ENCODE measurements around the gene CACNA1H.
"Not testable (repeated sequence)": the region's sequence is repeated elsewhere in the genome, so short reads cannot be mapped to it uniquely, and the experiment has no call there.

CACNA1H gene

GRCh38 chr16:1184980-1185379 is 32.1 kb downstream of the CACNA1H start:
- Histone ChIP-seq H2AFZ (ENCODE audit: low read depth, low read length, severe bottlenecking) (no peak overlapping the region), H3K4me3 (ENCODE audit: insufficient read depth, low read length, poor library complexity, severe bottlenecking) (no peak overlapping the region), H3K27me3 (ENCODE audit: low read length) (no peaks in the 10 kb centered on the region), H3K27ac (ENCODE audit: low read depth, low read length) (no peak overlapping the region), H3K9me2 (replicated peaks; ENCODE audit: insufficient read depth, low read length) (no peaks in the 10 kb centered on the region), H3K4me2 (ENCODE audit: low read depth, low read length, poor library complexity, severe bottlenecking) (no peak overlapping the region), H4K20me1 (ENCODE audit: low read depth, low read length) (no peaks in the 10 kb centered on the region), H3F3A (ENCODE audit: insufficient read depth) (no peaks in the 10 kb centered on the region), H3K9ac (ENCODE audit: low read length) (no peak overlapping the region), H3K9me3 (ENCODE audit: insufficient read depth, low read length) (no peaks in the 10 kb centered on the region), H3K36me3 (ENCODE audit: low read length) (no peaks in the 10 kb centered on the region), H3K79me2 (ENCODE audit: insufficient read depth, low read length) (no peaks in the 10 kb centered on the region)
- no peak for TF ChIP-seq CTCF (IDR thresholded peaks at IDR 0.05; ENCODE audit: insufficient read depth, low read length, poor library complexity, severe bottlenecking)
- no peak for TF ChIP-seq EZH2phosphoT487 (conservative IDR thresholded peaks at IDR 0.05; ENCODE audit: low read length)

DNA sequence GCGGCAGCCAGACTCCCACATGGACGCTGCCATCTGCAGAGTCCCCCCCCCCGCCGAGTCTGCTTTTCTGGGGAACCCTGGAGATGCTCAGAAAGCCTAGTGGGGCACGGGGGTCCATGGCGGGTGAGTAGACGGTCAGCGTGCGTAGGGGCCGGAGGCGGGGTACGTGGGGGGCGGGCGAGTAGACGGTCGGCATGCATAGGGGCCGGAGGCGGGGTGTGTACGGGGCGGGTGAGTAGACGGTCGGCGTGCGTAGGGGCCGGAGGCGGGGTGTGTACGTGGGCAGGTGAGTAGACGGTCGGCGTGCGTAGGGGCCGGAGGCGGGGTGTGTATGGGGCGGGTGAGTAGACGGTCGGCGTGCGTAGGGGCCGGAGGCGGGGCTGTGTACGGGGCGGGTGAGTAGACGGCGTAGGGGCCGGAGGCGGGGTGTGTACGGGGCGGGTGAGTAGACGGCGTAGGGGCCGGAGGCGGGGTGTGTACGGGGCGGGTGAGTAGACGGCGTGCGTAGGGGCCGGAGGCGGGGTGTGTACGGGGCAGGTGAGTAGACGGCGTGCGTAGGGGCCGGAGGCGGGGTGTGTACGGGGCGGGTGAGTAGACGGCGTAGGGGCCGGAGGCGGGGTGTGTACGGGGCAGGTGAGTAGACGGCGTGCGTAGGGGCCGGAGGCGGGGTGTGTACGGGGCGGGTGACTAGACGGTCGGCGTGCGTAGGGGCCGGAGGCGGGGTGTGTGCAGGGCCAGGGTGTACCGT is 32.7 kb downstream of the CACNA1H start:
- not testable (repeated sequence) for H4K20me1 ChIP-seq (ENCODE audit: low read depth, low read length); H3K9me2 ChIP-seq (replicated peaks; ENCODE audit: insufficient read depth, low read length)

DNA sequence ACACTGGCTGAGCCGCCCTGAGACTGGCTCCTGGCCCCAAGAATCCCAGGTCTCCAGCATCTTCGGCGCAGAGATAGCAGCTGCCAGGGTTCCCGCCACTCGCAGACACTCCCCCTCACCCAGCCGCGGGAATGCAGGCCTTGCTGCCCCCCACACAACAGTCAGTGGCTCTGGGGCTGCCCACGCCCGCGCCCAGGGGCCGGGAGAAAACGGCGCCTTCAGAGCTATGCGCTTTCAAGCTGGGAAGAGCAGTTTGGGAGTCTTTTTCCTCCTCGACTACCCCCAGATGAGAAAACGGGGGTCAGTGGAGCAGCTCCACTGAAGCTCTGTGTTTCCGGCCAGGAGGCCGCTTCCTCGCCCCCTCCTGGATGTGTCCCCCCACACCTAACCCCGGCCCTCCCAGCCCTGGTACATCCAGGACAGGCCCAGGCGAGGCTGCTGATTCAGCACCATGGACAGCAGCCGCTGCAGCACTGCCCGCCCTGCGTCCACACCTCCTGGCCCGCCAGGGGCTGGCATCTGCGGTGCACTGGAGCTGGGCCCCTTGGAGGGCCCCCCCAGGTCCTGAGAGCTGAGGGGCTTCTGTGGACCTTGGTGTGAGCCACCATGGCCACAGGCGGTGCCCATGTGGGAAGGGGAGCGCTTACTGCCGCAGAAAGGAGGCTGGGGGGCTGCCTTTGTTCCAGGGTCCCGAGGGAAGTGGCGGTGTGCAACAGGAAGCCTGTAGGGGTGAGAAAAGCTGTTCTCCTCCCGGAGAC is 35.7 kb downstream of the CACNA1H start:
- no peaks in the 10 kb centered on the region for H3F3A ChIP-seq (ENCODE audit: insufficient read depth)
- H3K27me3 ChIP-seq (ENCODE audit: low read length), result no peaks in the 10 kb centered on the region
- H2AFZ ChIP-seq (ENCODE audit: low read depth, low read length, severe bottlenecking), result no peak overlapping the region
- TF ChIP-seq EZH2phosphoT487 (conservative IDR thresholded peaks at IDR 0.05; ENCODE audit: low read length), result no peak
- TF ChIP-seq CTCF (IDR thresholded peaks at IDR 0.05; ENCODE audit: insufficient read depth, low read length, poor library complexity, severe bottlenecking), result no peak
- H3K9me2 ChIP-seq (replicated peaks; ENCODE audit: insufficient read depth, low read length), result no peaks in the 10 kb centered on the region
- no peaks in the 10 kb centered on the region for H3K9me3 ChIP-seq (ENCODE audit: insufficient read depth, low read length)
- H4K20me1 ChIP-seq (ENCODE audit: low read depth, low read length), result no peaks in the 10 kb centered on the region
- H3K36me3 ChIP-seq (ENCODE audit: low read length), result no peaks in the 10 kb centered on the region
- H3K4me3 ChIP-seq (ENCODE audit: insufficient read depth, low read length, poor library complexity, severe bottlenecking), result no peak overlapping the region
- no peak overlapping the region for H3K4me2 ChIP-seq (ENCODE audit: low read depth, low read length, poor library complexity, severe bottlenecking)
- no peak overlapping the region for H3K27ac ChIP-seq (ENCODE audit: low read depth, low read length)
- no peak overlapping the region for H3K9ac ChIP-seq (ENCODE audit: low read length)
- no peaks in the 10 kb centered on the region for H3K79me2 ChIP-seq (ENCODE audit: insufficient read depth, low read length)

More for the DNA sequence above, 32.7 kb downstream of the CACNA1H start:
- not testable (repeated sequence) for H3K79me2 ChIP-seq (ENCODE audit: insufficient read depth, low read length); H3K36me3 ChIP-seq (ENCODE audit: low read length); H3K27me3 ChIP-seq (ENCODE audit: low read length); H3K4me3 ChIP-seq (ENCODE audit: insufficient read depth, low read length, poor library complexity, severe bottlenecking); H3K4me2 ChIP-seq (ENCODE audit: low read depth, low read length, poor library complexity, severe bottlenecking); H3F3A ChIP-seq (ENCODE audit: insufficient read depth); H3K27ac ChIP-seq (ENCODE audit: low read depth, low read length); H3K9ac ChIP-seq (ENCODE audit: low read length); H2AFZ ChIP-seq (ENCODE audit: low read depth, low read length, severe bottlenecking); H3K9me3 ChIP-seq (ENCODE audit: insufficient read depth, low read length)

GRCh38 chr16:1189455-1189854 is 36.5 kb downstream of the CACNA1H start:
- Histone ChIP-seq H3K9me3 (ENCODE audit: insufficient read depth, low read length) (no peaks in the 10 kb centered on the region), H3K79me2 (ENCODE audit: insufficient read depth, low read length) (no peaks in the 10 kb centered on the region), H4K20me1 (ENCODE audit: low read depth, low read length) (no peaks in the 10 kb centered on the region), H3K36me3 (ENCODE audit: low read length) (no peaks in the 10 kb centered on the region), H3F3A (ENCODE audit: insufficient read depth) (no peaks in the 10 kb centered on the region), H3K27me3 (ENCODE audit: low read length) (no peaks in the 10 kb centered on the region), H3K27ac (ENCODE audit: low read depth, low read length) (no peak overlapping the region), H3K4me2 (ENCODE audit: low read depth, low read length, poor library complexity, severe bottlenecking) (no peak overlapping the region), H3K9me2 (replicated peaks; ENCODE audit: insufficient read depth, low read length) (no peaks in the 10 kb centered on the region), H3K9ac (ENCODE audit: low read length) (no peak overlapping the region), H2AFZ (ENCODE audit: low read depth, low read length, severe bottlenecking) (no peak overlapping the region), H3K4me3 (ENCODE audit: insufficient read depth, low read length, poor library complexity, severe bottlenecking) (no peak overlapping the region)
- no peak for TF ChIP-seq EZH2phosphoT487 (conservative IDR thresholded peaks at IDR 0.05; ENCODE audit: low read length)
- TF ChIP-seq CTCF (IDR thresholded peaks at IDR 0.05; ENCODE audit: insufficient read depth, low read length, poor library complexity, severe bottlenecking), result no peak

DNA sequence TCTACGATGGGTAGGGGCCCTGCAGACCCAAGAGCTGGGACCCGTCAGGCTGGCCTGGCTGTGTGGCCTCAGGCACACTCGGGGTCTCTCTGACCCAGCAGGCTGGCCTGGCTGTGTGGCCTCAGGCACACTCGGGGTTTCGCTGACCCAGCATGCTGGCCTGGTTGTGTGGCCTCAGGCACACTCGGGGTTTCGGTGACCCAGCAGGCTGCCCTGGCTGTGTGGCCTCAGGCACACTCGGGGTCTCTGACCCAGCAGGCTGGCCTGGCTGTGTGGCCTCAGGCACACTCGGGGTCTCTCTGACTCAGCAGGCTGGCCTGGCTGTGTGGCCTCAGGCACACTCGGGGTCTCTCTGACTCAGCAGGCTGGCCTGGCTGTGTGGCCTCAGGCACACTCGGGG is 37.9 kb downstream of the CACNA1H start:
- not testable (repeated sequence) for H3K27me3 ChIP-seq (ENCODE audit: low read length); H3K9me2 ChIP-seq (replicated peaks; ENCODE audit: insufficient read depth, low read length); H3K36me3 ChIP-seq (ENCODE audit: low read length); H2AFZ ChIP-seq (ENCODE audit: low read depth, low read length, severe bottlenecking); H3K4me2 ChIP-seq (ENCODE audit: low read depth, low read length, poor library complexity, severe bottlenecking); H3K9me3 ChIP-seq (ENCODE audit: insufficient read depth, low read length); H3K9ac ChIP-seq (ENCODE audit: low read length); H3F3A ChIP-seq (ENCODE audit: insufficient read depth); H4K20me1 ChIP-seq (ENCODE audit: low read depth, low read length); H3K4me3 ChIP-seq (ENCODE audit: insufficient read depth, low read length, poor library complexity, severe bottlenecking); H3K79me2 ChIP-seq (ENCODE audit: insufficient read depth, low read length); H3K27ac ChIP-seq (ENCODE audit: low read depth, low read length)

Measured in SU-DHL-6 (cell line).